Spinal cord (tissue), 10 donors: ENCODE results near the gene PLCZ1. TPM values are rescaled to one million over a fixed set of nuclear protein-coding genes. Genes with fewer than 3 reads are reported as not detected.

Experiments
- DNase-seq, 6 donors: peaks; one replicate each; pipeline versions ENCODE4 v3.0.0 to v3.0.0-alpha.2; 2013 to 2015; ENCODE audit warnings: low spot score in 6 of 6, low read depth in 4 of 6
- H3K27ac ChIP-seq: one replicate; pipeline ENCODE4 v1.5.1; 2013; ENCODE audit warnings: low read depth, low read length, control low read depth
- H3K27me3 ChIP-seq: one replicate; pipeline ENCODE4 v1.6.1; 2013; ENCODE audit warnings: low read length; ENCODE audit not compliant: control insufficient read depth, insufficient read depth
- H3K36me3 ChIP-seq: one replicate; pipeline ENCODE4 v1.6.1; 2013; ENCODE audit warnings: low read length; ENCODE audit not compliant: control insufficient read depth, insufficient read depth
- H3K4me1 ChIP-seq: one replicate; pipeline ENCODE4 v1.6.1; 2013; ENCODE audit warnings: low read length; ENCODE audit not compliant: control insufficient read depth, insufficient read depth
- H3K4me3 ChIP-seq: one replicate; pipeline ENCODE4 v1.5.1; 2013; ENCODE audit warnings: low read depth, low read length, control low read depth
- H3K9me3 ChIP-seq: one replicate; pipeline ENCODE4 v1.6.1; 2013; ENCODE audit warnings: low read length; ENCODE audit not compliant: control insufficient read depth, insufficient read depth
- WGBS: methylation state at CpG from one replicate; pipeline ENCODE4 v1.1.5; 2013; ENCODE audit warnings: missing lambda C conversion rate; ENCODE audit not compliant: insufficient coverage; 5-methylcytosine and 5-hydroxymethylcytosine counted together
- polyA plus RNA-seq, 2 donors: library from polyadenylated mRNA; unstranded; fragments of 120-200 nt; gene quantifications; one replicate each; pipeline ENCODE4 v1.2.1, GENCODE V29; 2013; ENCODE audit not compliant: insufficient read length in 2 of 2
- total RNA-seq, 2 donors: library from RNA; depleted of rRNA in 1 of 2; stranded (reverse); fragments of 120-200 nt in 1 of 2; fragments of >200 nt in 1 of 2; gene quantifications; one replicate each; pipeline versions ENCODE4 v1.2.3 to v1.2.4, GENCODE V29; 2013 to 2014
- donor health status: healthy.

The PLCZ1 gene
- total and polyA plus RNA-seq, 4 donors, result 0.33 to 0.49 (median 0.40) TPM; not detected in 1

- Histone ChIP-seq H3K9me3 (no peaks in the 10 kb centered on the region), H3K4me3 (no peak overlapping the region), H3K27ac (no peak overlapping the region), H3K4me1 (no peaks in the 10 kb centered on the region), H3K36me3 (no peaks in the 10 kb centered on the region), H3K27me3 (no peaks in the 10 kb centered on the region)
- no peak for DNase-seq
- no CpG with 5 or more reads among the region's 2 CpGs for WGBS
Observed at GRCh38 chr12:18683327-18684013, 54.3 kb downstream of the PLCZ1 start.

- H3K27ac ChIP-seq, result no peak overlapping the region
- H3K9me3 ChIP-seq, result no peaks in the 10 kb centered on the region
- no peak overlapping the region for H3K4me3 ChIP-seq
- no CpG with 5 or more reads among the region's 3 CpGs for WGBS
- DNase-seq, result no peak
- no peaks in the 10 kb centered on the region for H3K36me3 ChIP-seq
- no peaks in the 10 kb centered on the region for H3K27me3 ChIP-seq
- H3K4me1 ChIP-seq, result no peaks in the 10 kb centered on the region
Observed at GRCh38 chr12:18681818-18682217, 56.0 kb downstream of the PLCZ1 start.

DNA sequence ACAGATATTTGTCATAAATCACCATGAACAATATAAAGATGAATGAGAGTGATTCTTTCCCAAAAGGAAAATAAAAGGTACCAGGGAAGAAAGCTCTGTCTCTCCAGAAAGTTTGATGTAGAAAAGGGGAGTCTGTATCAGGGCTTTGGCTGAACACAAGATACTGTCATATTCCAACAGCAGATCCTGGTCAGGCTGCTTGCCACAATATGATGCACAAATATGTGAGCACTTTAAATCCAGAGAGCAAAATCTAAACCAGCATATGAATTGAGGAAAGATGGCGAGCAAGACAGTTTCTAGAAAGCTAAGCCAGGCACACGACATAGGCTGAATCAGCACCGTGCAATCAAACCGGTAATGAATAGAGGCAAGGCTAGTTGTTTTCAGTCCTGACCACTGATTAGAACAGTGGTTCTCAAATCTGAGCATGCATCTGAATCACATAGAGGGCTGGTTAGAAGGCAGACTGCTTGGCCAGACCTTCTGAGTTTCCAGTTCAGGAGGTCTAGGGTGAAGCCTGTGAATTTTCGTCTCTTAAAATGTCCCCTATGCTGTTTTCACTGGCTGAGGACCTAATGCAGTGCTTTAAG lies 60.7 kb downstream of the PLCZ1 start:
- H3K27ac ChIP-seq, result no peak overlapping the region
- peak in 2 of 6 donors; percentile 2 to 10 for DNase-seq
- H3K9me3 ChIP-seq, result no peaks in the 10 kb centered on the region
- 54% methylated on average over 4 of the region's 5 CpGs for WGBS
- H3K4me1 ChIP-seq, result no peaks in the 10 kb centered on the region
- no peaks in the 10 kb centered on the region for H3K27me3 ChIP-seq
- H3K4me3 ChIP-seq, result no peak overlapping the region
- H3K36me3 ChIP-seq, result no peaks in the 10 kb centered on the region

DNA sequence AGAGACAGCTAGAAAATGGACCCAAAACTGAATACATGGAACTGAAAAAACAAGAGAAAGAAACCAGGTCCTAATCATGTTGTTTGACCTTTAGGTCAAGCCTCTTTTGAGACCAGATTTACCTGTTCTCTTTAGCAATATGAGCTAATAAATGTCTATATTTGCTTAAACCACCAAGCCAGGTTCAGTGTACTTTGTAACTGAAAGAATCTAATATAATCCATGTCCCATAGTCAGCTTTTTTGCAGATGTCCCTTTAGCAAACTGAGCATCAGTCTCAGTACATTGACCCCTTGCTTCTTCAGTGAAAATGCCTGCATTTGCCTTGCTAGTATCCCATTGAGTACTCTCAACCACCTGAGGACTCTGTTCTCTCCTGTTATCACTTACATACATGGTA lies 61.7 kb downstream of the PLCZ1 start:
- Histone ChIP-seq H3K9me3 (no peaks in the 10 kb centered on the region), H3K27me3 (no peaks in the 10 kb centered on the region), H3K27ac (no peak overlapping the region), H3K4me1 (no peaks in the 10 kb centered on the region), H3K36me3 (no peaks in the 10 kb centered on the region), H3K4me3 (no peak overlapping the region)
- no peak for DNase-seq

GRCh38 chr12:18658829-18659228 lies 79.0 kb downstream of the PLCZ1 start:
- no peaks in the 10 kb centered on the region for H3K4me1 ChIP-seq
- no peak overlapping the region for H3K4me3 ChIP-seq
- H3K9me3 ChIP-seq, result peaks cover 2% of the 10 kb centered on the region
- no peaks in the 10 kb centered on the region for H3K36me3 ChIP-seq
- H3K27me3 ChIP-seq, result no peaks in the 10 kb centered on the region
- DNase-seq, result no peak
- no peak overlapping the region for H3K27ac ChIP-seq

GRCh38 chr12:18658179-18658578 lies 79.6 kb downstream of the PLCZ1 start:
- Histone ChIP-seq H3K4me1 (no peaks in the 10 kb centered on the region), H3K27ac (no peak overlapping the region), H3K36me3 (no peaks in the 10 kb centered on the region), H3K9me3 (peaks cover 2% of the 10 kb centered on the region), H3K4me3 (no peak overlapping the region), H3K27me3 (no peaks in the 10 kb centered on the region)
- no peak for DNase-seq
- WGBS, result no CpG with 5 or more reads among the region's 2 CpGs

DNA sequence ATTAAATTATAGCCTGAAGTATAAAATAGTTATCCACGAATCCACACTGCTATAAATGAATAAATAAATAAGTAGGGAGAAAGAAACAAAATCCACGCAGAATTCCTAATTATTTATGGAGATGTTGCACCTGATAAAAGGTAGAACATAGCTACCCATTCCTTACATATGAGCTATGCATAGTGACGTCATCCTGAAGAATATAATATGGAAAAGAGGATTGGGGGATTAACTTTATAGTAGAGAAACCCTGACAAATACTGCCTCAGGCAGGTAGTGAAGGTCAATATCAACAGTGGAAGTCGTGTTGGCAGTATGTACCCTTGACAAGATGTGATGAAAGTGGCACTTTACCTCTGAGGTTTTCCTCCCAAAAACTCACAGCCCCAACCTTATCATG lies 82.5 kb downstream of the PLCZ1 start:
- DNase-seq, result no peak
- no peaks in the 10 kb centered on the region for H3K36me3 ChIP-seq
- no peaks in the 10 kb centered on the region for H3K27me3 ChIP-seq
- peaks cover 2% of the 10 kb centered on the region for H3K9me3 ChIP-seq
- H3K27ac ChIP-seq, result no peak overlapping the region
- no peaks in the 10 kb centered on the region for H3K4me1 ChIP-seq
- WGBS, result no CpG with 5 or more reads among the region's 4 CpGs
- no peak overlapping the region for H3K4me3 ChIP-seq

DNA sequence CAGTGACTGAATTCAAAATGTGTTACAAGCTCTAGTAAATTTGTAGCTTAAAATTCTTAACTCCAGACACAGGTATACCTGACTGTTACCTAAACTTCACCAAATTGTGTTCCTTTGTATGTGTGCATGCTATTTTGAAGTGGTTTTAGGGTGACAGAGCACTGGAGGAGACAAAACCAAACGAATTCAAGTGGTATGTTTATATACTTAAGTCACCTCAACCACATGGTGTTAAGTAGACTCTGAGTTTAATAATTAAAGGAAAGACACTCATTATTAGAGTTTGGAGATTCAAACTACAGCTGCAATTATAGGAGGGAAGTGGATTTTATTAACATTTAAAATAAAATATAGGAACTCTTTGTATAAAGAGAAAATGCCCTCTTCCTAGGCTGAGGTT lies 84.3 kb downstream of the PLCZ1 start:
- no peaks in the 10 kb centered on the region for H3K27me3 ChIP-seq
- DNase-seq, result no peak

DNA sequence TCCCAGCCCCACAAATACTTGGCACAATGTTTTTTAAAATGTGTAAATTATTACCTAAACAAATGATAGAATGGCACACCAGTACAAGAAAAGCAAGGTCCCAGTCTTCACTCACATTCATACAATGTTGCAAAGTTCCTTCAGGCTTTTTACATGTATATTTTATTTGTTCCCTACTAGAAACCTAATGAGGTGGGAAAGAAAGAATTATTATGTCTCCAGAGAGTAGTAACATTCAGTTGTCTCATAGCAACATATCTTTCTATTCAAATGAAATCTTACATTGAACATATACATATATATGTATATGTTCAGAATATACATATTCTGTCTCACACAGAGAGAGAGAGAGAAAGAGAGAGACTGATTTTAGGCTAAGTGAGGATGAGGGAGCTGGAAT lies 85.2 kb downstream of the PLCZ1 start:
- Histone ChIP-seq H3K4me3 (no peak overlapping the region), H3K36me3 (no peaks in the 10 kb centered on the region), H3K9me3 (no peaks in the 10 kb centered on the region), H3K4me1 (no peaks in the 10 kb centered on the region), H3K27ac (no peak overlapping the region), H3K27me3 (no peaks in the 10 kb centered on the region)
- no peak for DNase-seq

More for the DNA sequence above, 84.3 kb downstream of the PLCZ1 start:
- Histone ChIP-seq H3K36me3 (no peaks in the 10 kb centered on the region), H3K27ac (no peak overlapping the region), H3K9me3 (peaks cover 2% of the 10 kb centered on the region), H3K4me1 (no peaks in the 10 kb centered on the region), H3K4me3 (no peak overlapping the region)
- WGBS, result no CpG with 5 or more reads among the region's 1 CpG

- Histone ChIP-seq H3K36me3 (no peaks in the 10 kb centered on the region), H3K4me1 (no peaks in the 10 kb centered on the region), H3K27me3 (no peaks in the 10 kb centered on the region), H3K4me3 (no peak overlapping the region), H3K9me3 (no peaks in the 10 kb centered on the region), H3K27ac (no peak overlapping the region)
- WGBS, result 80% methylated on average over 1 of the region's 2 CpGs
- DNase-seq, result no peak
Observed at GRCh38 chr12:18651525-18651924, 86.3 kb downstream of the PLCZ1 start.
